Measurements from ENCODE around the gene SERPINB10. TPM values are rescaled to one million over a fixed set of nuclear protein-coding genes. Genes with fewer than 3 reads are reported as not detected.

Gene SERPINB10
- total RNA-seq, 1 donor from 2014 or later, result 0.79 TPM

GRCh38 chr18:63904694-63905093 is 3.1 kb upstream of the SERPINB10 start:
- TF ChIP-seq CTCF (IDR thresholded peaks at IDR 0.05; ENCODE audit: insufficient read depth, low read length, severe bottlenecking), result no peak
- FAIRE-seq (no peak), DNase-seq (ENCODE audit: low read depth) (peak; percentile 56)
- H3K36me3 ChIP-seq (ENCODE audit: control insufficient read depth, insufficient read depth, low read length), result peaks cover 2% of the 10 kb centered on the region
- H3K27me3 ChIP-seq (ENCODE audit: control insufficient read depth, insufficient read depth, low read length), result no peaks in the 10 kb centered on the region
- no peak overlapping the region for H3K4me3 ChIP-seq (ENCODE audit: low read depth, low read length)

GRCh38 chr18:63905361-63905760 is 2.4 kb upstream of the SERPINB10 start:
- Histone ChIP-seq H3K36me3 (ENCODE audit: control insufficient read depth, insufficient read depth, low read length) (peaks cover 2% of the 10 kb centered on the region), H3K27me3 (ENCODE audit: control insufficient read depth, insufficient read depth, low read length) (no peaks in the 10 kb centered on the region), H3K4me3 (ENCODE audit: low read depth, low read length) (no peak overlapping the region)
- FAIRE-seq (no peak), DNase-seq (ENCODE audit: low read depth) (peak; percentile 64)
- no peak for TF ChIP-seq CTCF (IDR thresholded peaks at IDR 0.05; ENCODE audit: insufficient read depth, low read length, severe bottlenecking)

- TF ChIP-seq CTCF (IDR thresholded peaks at IDR 0.05; ENCODE audit: insufficient read depth, low read length, severe bottlenecking), result no peak
- no peaks in the 10 kb centered on the region for H3K27me3 ChIP-seq (ENCODE audit: control insufficient read depth, insufficient read depth, low read length)
- FAIRE-seq (no peak), DNase-seq (ENCODE audit: low read depth) (peak; percentile 51)
- H3K4me3 ChIP-seq (ENCODE audit: low read depth, low read length), result no peak overlapping the region
- peaks cover 2% of the 10 kb centered on the region for H3K36me3 ChIP-seq (ENCODE audit: control insufficient read depth, insufficient read depth, low read length)
These were observed 1.7 kb upstream of the SERPINB10 start for GRCh38 chr18:63906056-63906455.

GRCh38 chr18:63908858-63909257 is 1.1 kb downstream of the SERPINB10 start:
- no peak for TF ChIP-seq CTCF (IDR thresholded peaks at IDR 0.05; ENCODE audit: insufficient read depth, low read length, severe bottlenecking)
- no peak for FAIRE-seq
- Histone ChIP-seq H3K27me3 (ENCODE audit: control insufficient read depth, insufficient read depth, low read length) (no peaks in the 10 kb centered on the region), H3K4me3 (ENCODE audit: low read depth, low read length) (no peak overlapping the region), H3K36me3 (ENCODE audit: control insufficient read depth, insufficient read depth, low read length) (no peaks in the 10 kb centered on the region)
- no peak for DNase-seq (ENCODE audit: low read depth)

GRCh38 chr18:63909870-63910269 is 2.1 kb downstream of the SERPINB10 start:
- no peaks in the 10 kb centered on the region for H3K36me3 ChIP-seq (ENCODE audit: control insufficient read depth, insufficient read depth, low read length)
- DNase-seq (ENCODE audit: low read depth) (peak; percentile 93), FAIRE-seq (no peak)
- H3K4me3 ChIP-seq (ENCODE audit: low read depth, low read length), result no peak overlapping the region
- no peaks in the 10 kb centered on the region for H3K27me3 ChIP-seq (ENCODE audit: control insufficient read depth, insufficient read depth, low read length)
- TF ChIP-seq CTCF (IDR thresholded peaks at IDR 0.05; ENCODE audit: insufficient read depth, low read length, severe bottlenecking), result no peak

GRCh38 chr18:63917817-63918216 is 10.1 kb downstream of the SERPINB10 start:
- DNase-seq (ENCODE audit: low read depth) (no peak), FAIRE-seq (no peak)
- H3K36me3 ChIP-seq (ENCODE audit: control insufficient read depth, insufficient read depth, low read length), result no peaks in the 10 kb centered on the region
- H3K4me3 ChIP-seq (ENCODE audit: low read depth, low read length), result no peak overlapping the region
- H3K27me3 ChIP-seq (ENCODE audit: control insufficient read depth, insufficient read depth, low read length), result no peaks in the 10 kb centered on the region
- no peak for TF ChIP-seq CTCF (IDR thresholded peaks at IDR 0.05; ENCODE audit: insufficient read depth, low read length, severe bottlenecking)

All from bronchial epithelial cell (primary cell).